Measurements from ENCODE around the gene ETV3. TPM values are rescaled to one million over a fixed set of nuclear protein-coding genes. Genes with fewer than 3 reads are reported as not detected.

ETV3 gene
- total and polyA plus RNA-seq, 10 of the 15 experiments (the other 5 are each of a cell fraction or from before 2014, with no cell fraction given), result 1.7 to 13.8 (median 7.2) TPM

GRCh38 chr1:157147037-157147436 is 8.8 kb upstream of the ETV3 start (continued):
- TF ChIP-seq POU2F2 (IDR thresholded peaks at IDR 0.05; ENCODE audit: borderline replicate concordance, low read depth, low read length) (no peak), PML (IDR thresholded peaks at IDR 0.05; ENCODE audit: low read length) (no peak), NR2C2 (IDR thresholded peaks at IDR 0.05; ENCODE audit: borderline replicate concordance, control insufficient read depth, insufficient read length, low read depth) (no peak), E2F8 (IDR thresholded peaks at IDR 0.05; ENCODE audit: low read depth, partially characterized antibody) (no peak), ZZZ3 (IDR thresholded peaks at IDR 0.05; ENCODE audit: control insufficient read depth, insufficient read length, low read depth) (no peak), BACH1 (IDR thresholded peaks at IDR 0.05; ENCODE audit: borderline replicate concordance) (no peak)
- TF ChIP-seq, protein P1, sequence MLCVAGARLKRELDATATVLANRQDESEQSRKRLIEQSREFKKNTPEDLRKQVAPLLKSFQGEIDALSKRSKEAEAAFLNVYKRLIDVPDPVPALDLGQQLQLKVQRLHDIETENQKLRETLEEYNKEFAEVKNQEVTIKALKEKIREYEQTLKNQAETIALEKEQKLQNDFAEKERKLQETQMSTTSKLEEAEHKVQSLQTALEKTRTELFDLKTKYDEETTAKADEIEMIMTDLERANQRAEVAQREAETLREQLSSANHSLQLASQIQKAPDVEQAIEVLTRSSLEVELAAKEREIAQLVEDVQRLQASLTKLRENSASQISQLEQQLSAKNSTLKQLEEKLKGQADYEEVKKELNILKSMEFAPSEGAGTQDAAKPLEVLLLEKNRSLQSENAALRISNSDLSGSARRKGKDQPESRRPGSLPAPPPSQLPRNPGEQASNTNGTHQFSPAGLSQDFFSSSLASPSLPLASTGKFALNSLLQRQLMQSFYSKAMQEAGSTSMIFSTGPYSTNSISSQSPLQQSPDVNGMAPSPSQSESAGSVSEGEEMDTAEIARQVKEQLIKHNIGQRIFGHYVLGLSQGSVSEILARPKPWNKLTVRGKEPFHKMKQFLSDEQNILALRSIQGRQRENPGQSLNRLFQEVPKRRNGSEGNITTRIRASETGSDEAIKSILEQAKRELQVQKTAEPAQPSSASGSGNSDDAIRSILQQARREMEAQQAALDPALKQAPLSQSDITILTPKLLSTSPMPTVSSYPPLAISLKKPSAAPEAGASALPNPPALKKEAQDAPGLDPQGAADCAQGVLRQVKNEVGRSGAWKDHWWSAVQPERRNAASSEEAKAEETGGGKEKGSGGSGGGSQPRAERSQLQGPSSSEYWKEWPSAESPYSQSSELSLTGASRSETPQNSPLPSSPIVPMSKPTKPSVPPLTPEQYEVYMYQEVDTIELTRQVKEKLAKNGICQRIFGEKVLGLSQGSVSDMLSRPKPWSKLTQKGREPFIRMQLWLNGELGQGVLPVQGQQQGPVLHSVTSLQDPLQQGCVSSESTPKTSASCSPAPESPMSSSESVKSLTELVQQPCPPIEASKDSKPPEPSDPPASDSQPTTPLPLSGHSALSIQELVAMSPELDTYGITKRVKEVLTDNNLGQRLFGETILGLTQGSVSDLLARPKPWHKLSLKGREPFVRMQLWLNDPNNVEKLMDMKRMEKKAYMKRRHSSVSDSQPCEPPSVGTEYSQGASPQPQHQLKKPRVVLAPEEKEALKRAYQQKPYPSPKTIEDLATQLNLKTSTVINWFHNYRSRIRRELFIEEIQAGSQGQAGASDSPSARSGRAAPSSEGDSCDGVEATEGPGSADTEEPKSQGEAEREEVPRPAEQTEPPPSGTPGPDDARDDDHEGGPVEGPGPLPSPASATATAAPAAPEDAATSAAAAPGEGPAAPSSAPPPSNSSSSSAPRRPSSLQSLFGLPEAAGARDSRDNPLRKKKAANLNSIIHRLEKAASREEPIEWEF (IDR thresholded peaks at IDR 0.05; ENCODE audit: insufficient replicate concordance, low read depth, low read length), result no peak

Data from GM12878 (cell line).